NCI-H1694 treated with DMSO at 0.1 percent for 48 hours (cell line): ENCODE measurements around the gene E2F2.

Experiments used
- DNase-seq: peaks from one replicate; lab custom pipeline; 2025; lab: John Stamatoyannopoulos, UW

Gene E2F2

DNA sequence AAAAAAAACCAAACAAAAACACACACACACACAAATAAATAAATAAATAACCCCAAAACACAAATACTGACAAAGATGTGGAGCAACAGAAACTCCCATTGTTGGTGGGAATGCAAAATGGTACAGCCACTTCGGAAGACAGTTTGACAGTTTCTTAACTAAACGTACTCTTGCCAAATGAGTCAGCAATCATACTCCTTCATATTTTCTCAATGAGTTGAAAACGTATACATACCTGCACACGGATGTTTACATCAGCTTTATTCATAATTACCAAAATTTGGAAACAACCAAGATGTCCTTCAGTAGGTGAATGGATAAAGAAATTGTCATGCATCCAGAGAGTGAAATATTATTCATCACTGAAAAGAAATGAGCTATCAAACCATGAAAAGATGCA is 70.5 kb downstream of the E2F2 start:
- no peak for DNase-seq

DNA sequence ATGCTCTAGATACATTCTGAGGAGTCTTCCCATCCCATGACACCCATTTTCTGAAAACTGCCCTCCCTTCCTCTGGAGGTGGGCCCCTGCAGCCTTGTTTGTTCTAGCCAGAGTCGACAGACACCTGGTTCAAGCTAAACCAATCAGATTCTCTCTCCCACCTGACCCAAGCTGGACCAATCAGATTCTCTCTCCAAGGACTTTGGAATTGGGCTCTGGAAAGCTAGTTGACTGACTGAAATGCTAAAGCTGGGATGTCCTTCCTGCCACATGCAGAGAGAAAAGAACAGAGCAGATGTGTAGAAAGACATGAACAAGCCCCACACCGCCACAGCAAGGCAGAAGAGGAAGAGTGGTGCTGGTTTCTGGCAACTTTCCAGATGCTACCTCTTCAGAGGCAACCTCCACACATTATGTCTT is 71.7 kb downstream of the E2F2 start:
- no peak for DNase-seq
